ENCODE measurements around the gene KIAA1755.
A peak's percentile ranks its signal among the peaks of the same experiment; 100 is the strongest.

- peak in 3 of 11 experiments; percentile 17 to 37 (median 36) for TF ChIP-seq CTCF (IDR thresholded peaks at IDR 0.05 in 8 of 11, conservative IDR thresholded peaks at IDR 0.05 in 3 of 11)
- no peak for TF ChIP-seq POLR2AphosphoS5 (IDR thresholded peaks at IDR 0.05)
Observed at GRCh38 chr20:38242848-38243708, 17.5 kb downstream of the KIAA1755 start.

All from spleen (tissue), 7 donors.